A549 (cell line): ENCODE data around the gene LIPT2. TPM values are rescaled to one million over a fixed set of nuclear protein-coding genes. Genes with fewer than 3 reads are reported as not detected.

Source experiments
- ATAC-seq, 2 experiments: fragments of 200-7000 bp in 1 of 2; fragments of >200 bp in 1 of 2; cut with Nextera tagmentation in 1 of 2; cut with Tn5 transposase in 1 of 2; 3 replicates each; pipeline versions ENCODE4 v1.8.0 to v1.9.1; 2018 to 2020; ENCODE audit warnings: mild to moderate bottlenecking in 1 of 2, moderate library complexity in 1 of 2
- CTCF ChIA-PET: fragments of 300-600 bp; sonication (Branson Sonifier 250); formaldehyde crosslinking; extraction: SDS; loops from one replicate; lab custom pipeline; 2021; ENCODE audit warnings: antibody characterized with exemption, inconsistent platforms; lab: Yijun Ruan, JAX
- POLR2A ChIA-PET: fragments of 350-600 bp; formaldehyde crosslinking; extraction: SDS; loops from one replicate; lab custom pipeline; 2021; ENCODE audit warnings: antibody characterized with exemption, inconsistent platforms; lab: Yijun Ruan, JAX
- DNase-seq, 2 experiments: peaks; one replicate each; pipeline versions ENCODE4 v3.0.0 to v3.0.0-alpha.2; 2011 to 2016; ENCODE audit warnings: low read depth in 1 of 2, low spot score in 1 of 2
- FAIRE-seq: peaks from 2 replicates; lab custom pipeline; 2011; peaks lifted over from hg19 to GRCh38; lab: Jason Lieb, UNC
- H3K27ac ChIP-seq, 2 experiments: fragments of >200 bp; sonication (Bioruptor Twin); formaldehyde crosslinking; 3 replicates each; pipeline ENCODE4 v1.5.1; 2016 to 2017
- H3K4me1 ChIP-seq: fragments of >200 bp; sonication (Bioruptor Twin); formaldehyde crosslinking; 3 replicates; pipeline ENCODE4 v1.6.1; 2016
- H3K4me2 ChIP-seq: fragments of >200 bp; sonication (Bioruptor Twin); formaldehyde crosslinking; 3 replicates; pipeline ENCODE4 v1.6.1; 2016
- H3K4me3 ChIP-seq: fragments of >200 bp; sonication (Bioruptor Twin); formaldehyde crosslinking; 3 replicates; pipeline ENCODE4 v1.5.1; 2016
- H3K9me3 ChIP-seq: fragments of >200 bp; sonication (Bioruptor Twin); formaldehyde crosslinking; 3 replicates; pipeline ENCODE4 v1.6.1; 2016
- CEBPB ChIP-seq, 2 experiments: fragments of >200 bp in 1 of 2; sonication (Bioruptor Twin) in 1 of 2; formaldehyde crosslinking in 1 of 2; IDR thresholded peaks; 2 replicates each; pipeline ENCODE4 v1.6.1; 2012 to 2016
- CHD2 ChIP-seq: fragments of 150-350 bp; IDR thresholded peaks from 2 replicates; pipeline ENCODE4 v1.6.1; 2014; ENCODE audit warnings: low read length; ENCODE audit not compliant: partially characterized antibody
- EHF ChIP-seq: fragments of 250-450 bp; sonication (Bioruptor Pico); IDR thresholded peaks from 2 replicates; pipeline ENCODE4 v1.5.0; 2020; ENCODE audit warnings: mild to moderate bottlenecking
- EHMT2 ChIP-seq: fragments of 200-600 bp; sonication (generic); IDR thresholded peaks from 2 replicates; pipeline ENCODE4 v1.6.1; 2016; ENCODE audit warnings: antibody characterized with exemption, low read depth, mild to moderate bottlenecking, moderate library complexity
- FOSB ChIP-seq: fragments of 250-450 bp; sonication (Bioruptor Pico); IDR thresholded peaks from 2 replicates; pipeline ENCODE4 v1.5.0; 2020; ENCODE audit warnings: mild to moderate bottlenecking, moderate library complexity
- FOXS1 ChIP-seq: fragments of 250-450 bp; sonication (Bioruptor Pico); IDR thresholded peaks from 2 replicates; pipeline ENCODE4 v1.5.0; 2020; ENCODE audit warnings: mild to moderate bottlenecking, moderate library complexity
- GATA3 ChIP-seq: IDR thresholded peaks from 2 replicates; pipeline ENCODE4 v1.6.1; 2012; ENCODE audit warnings: borderline replicate concordance
- HMGXB4 ChIP-seq: fragments of 250-450 bp; sonication (Bioruptor Pico); IDR thresholded peaks from 2 replicates; pipeline ENCODE4 v1.5.0; 2021; ENCODE audit warnings: mild to moderate bottlenecking, moderate library complexity, borderline replicate concordance
- HOXB13 ChIP-seq: fragments of 250-450 bp; sonication (Bioruptor Pico); IDR thresholded peaks from 2 replicates; pipeline ENCODE4 v1.5.0; 2020; ENCODE audit warnings: low read depth, mild to moderate bottlenecking, moderate library complexity
- JUN ChIP-seq, 2 experiments: fragments of >200 bp; sonication (Bioruptor Twin); formaldehyde crosslinking; IDR thresholded peaks; 2 replicates in 1 of 2; 3 replicates in 1 of 2; pipeline ENCODE4 v1.6.1; 2016 to 2017
- KDM1A ChIP-seq: fragments of 200-600 bp; sonication (generic); IDR thresholded peaks from 2 replicates; pipeline ENCODE4 v1.6.1; 2016; ENCODE audit warnings: low read depth, mild to moderate bottlenecking
- MAZ ChIP-seq: fragments of 150-350 bp; IDR thresholded peaks from 2 replicates; pipeline ENCODE4 v1.6.1; 2014; ENCODE audit warnings: antibody characterized with exemption, low read depth, low read length, borderline replicate concordance
- NR3C1 ChIP-seq: fragments of >200 bp; sonication (Bioruptor Twin); formaldehyde crosslinking; IDR thresholded peaks from 3 replicates; pipeline ENCODE4 v1.6.1; 2017
- PBX3 ChIP-seq: IDR thresholded peaks from 2 replicates; pipeline ENCODE4 v1.6.1; 2012
- PHF8 ChIP-seq: fragments of 200-600 bp; sonication (generic); IDR thresholded peaks from 2 replicates; pipeline ENCODE4 v1.6.1; 2016; ENCODE audit warnings: low read depth, mild to moderate bottlenecking, antibody characterized with exemption, moderate library complexity, borderline replicate concordance
- POLR2A ChIP-seq: IDR thresholded peaks from 2 replicates; pipeline ENCODE4 v1.6.1; 2012; ENCODE audit warnings: mild to moderate bottlenecking, low read length
- RNF2 ChIP-seq: fragments of 200-600 bp; sonication (generic); IDR thresholded peaks from 2 replicates; pipeline ENCODE4 v1.6.1; 2016; ENCODE audit warnings: low read depth, mild to moderate bottlenecking, antibody characterized with exemption, moderate library complexity, borderline replicate concordance
- SMC3 ChIP-seq: fragments of >200 bp; sonication (Bioruptor Twin); formaldehyde crosslinking; IDR thresholded peaks from 3 replicates; pipeline ENCODE4 v1.6.1; 2018; ENCODE audit warnings: inconsistent platforms
- TFCP2L1 ChIP-seq: fragments of 250-450 bp; sonication (Bioruptor Pico); IDR thresholded peaks from 2 replicates; pipeline ENCODE4 v1.5.0; 2021; ENCODE audit warnings: mild to moderate bottlenecking
- ZSCAN20 ChIP-seq: fragments of 250-450 bp; sonication (Bioruptor Pico); IDR thresholded peaks from 2 replicates; pipeline ENCODE4 v1.8.0; 2022; ENCODE audit warnings: mild to moderate bottlenecking, moderate library complexity
- WGBS: methylation state at CpG from one replicate; pipeline ENCODE4 v1.1.6; 2017; ENCODE audit errors: missing lambda C conversion rate; 5-methylcytosine and 5-hydroxymethylcytosine counted together
- polyA plus RNA-seq, 4 experiments: library from polyadenylated mRNA; depleted of rRNA in 3 of 4; stranded (reverse); fragments of >200 nt; fragmentation: RNase III in 1 of 4; extraction: RNeasy Plus Mini Kit Qiagen cat#74134 plus additional on column Dnase treatment in 1 of 4; gene quantifications; 2 replicates in 3 of 4; 3 replicates in 1 of 4; pipeline ENCODE4 v1.2.3, GENCODE V29; 2011 to 2017

The LIPT2 gene
- polyA plus RNA-seq, 2 of the 4 experiments (the other 2 are of a cell fraction): 4.8 to 9.8 TPM

- Histone ChIP-seq H3K4me2 (no peak overlapping the region), H3K9me3 (no peaks in the 10 kb centered on the region)
- ATAC-seq: no peak
- POLR2A ChIA-PET: interaction anchor here (1.3 kb wide), 1 partner anchor 23 kb away, joined by 3 read pairs; the partner anchor contains the start of gene LIPT2
- no peak for TF ChIP-seq HMGXB4 (CRISPR knock-in tag)
- TF ChIP-seq PHF8: no peak
- TF ChIP-seq TFCP2L1 (CRISPR knock-in tag): no peak
- no peak for TF ChIP-seq ZSCAN20 (CRISPR knock-in tag)
- no peak for TF ChIP-seq NR3C1
- no peak for TF ChIP-seq JUN (IDR thresholded peaks at IDR 0.05)
- TF ChIP-seq, all 56 proteins: peak for 0
- H3K4me1 ChIP-seq: no peaks in the 10 kb centered on the region
- FAIRE-seq: no peak
- CTCF ChIA-PET: interaction anchor here (0.7 to 2.5 kb wide), 7 partner anchors 13 to 495 kb away, joined by 3 to 11 read pairs (median 5); partner anchors contain the start of gene LIPT2
- no peak for DNase-seq
- H3K27ac ChIP-seq: no peak overlapping the region
- H3K4me3 ChIP-seq: no peak overlapping the region
- WGBS: 80% methylated on average over 1 of the region's 1 CpG
Measured at GRCh38 chr11:74471037-74471436, 22.5 kb downstream of the LIPT2 start.

GRCh38 chr11:74470526-74470925 is 23.0 kb downstream of the LIPT2 start:
- Histone ChIP-seq H3K4me3 (no peak overlapping the region), H3K27ac (no peak overlapping the region), H3K9me3 (no peaks in the 10 kb centered on the region), H3K4me2 (no peak overlapping the region), H3K4me1 (peaks cover 4% of the 10 kb centered on the region; the same call in 2 of the 3 replicates)
- TF ChIP-seq HOXB13 (CRISPR knock-in tag) (no peak), EHF (CRISPR knock-in tag) (no peak), KDM1A (no peak)
- CTCF ChIA-PET: interaction anchor here (0.7 to 2.5 kb wide), 7 partner anchors 12 to 494 kb away, joined by 3 to 11 read pairs (median 5); partner anchors contain the start of gene LIPT2
- POLR2A ChIA-PET: interaction anchor here (1.3 kb wide), 1 partner anchor 23 kb away, joined by 3 read pairs; the partner anchor contains the start of gene LIPT2
- DNase-seq (no peak), FAIRE-seq (no peak), ATAC-seq (no peak)
- 78% methylated on average over 2 of the region's 2 CpGs for WGBS

- H3K4me3 ChIP-seq: no peak overlapping the region
- ATAC-seq (no peak), FAIRE-seq (no peak), DNase-seq (no peak)
- no peak overlapping the region for H3K4me2 ChIP-seq
- no peak overlapping the region for H3K27ac ChIP-seq
- ChIA-PET POLR2A (no interaction called here), CTCF (interaction anchor here (1.2 to 1.5 kb wide), 2 partner anchors 15 to 213 kb away, joined by 3 to 4 read pairs; no protein-coding TSS in a partner anchor)
- H3K9me3 ChIP-seq: no peaks in the 10 kb centered on the region
- TF ChIP-seq ZSCAN20 (CRISPR knock-in tag): no peak
- TF ChIP-seq HMGXB4 (CRISPR knock-in tag): no peak
- TF ChIP-seq FOSB (CRISPR knock-in tag): no peak
- no peak for TF ChIP-seq CEBPB (IDR thresholded peaks at IDR 0.05)
- no peak for TF ChIP-seq MAZ
- TF ChIP-seq POLR2A: no peak
- no peak for TF ChIP-seq GATA3
- TF ChIP-seq SMC3: no peak
- TF ChIP-seq RNF2: no peak
- TF ChIP-seq EHMT2: no peak
- TF ChIP-seq JUN (IDR thresholded peaks at IDR 0.05): no peak
- TF ChIP-seq FOXS1 (CRISPR knock-in tag): no peak
- TF ChIP-seq PBX3: no peak
- TF ChIP-seq NR3C1: no peak
- no peak for TF ChIP-seq CHD2
- peaks cover 8% of the 10 kb centered on the region; the same call in 2 of the 3 replicates for H3K4me1 ChIP-seq
- 38% methylated on average over 1 of the region's 1 CpG for WGBS
Measured at GRCh38 chr11:74468936-74469335, 24.6 kb downstream of the LIPT2 start.
